Measurements from ENCODE around the gene SNX4. TPM values are rescaled to one million over a fixed set of nuclear protein-coding genes. Genes with fewer than 3 reads are reported as not detected.

The SNX4 gene
- total RNA-seq, 2 experiments from 2014 or later: 28.2 to 38.9 TPM

GRCh38 chr3:125515421-125515820, 4.6 kb downstream of the SNX4 start:
- Histone ChIP-seq H3K4me2 (ENCODE audit: low read length) (no peak overlapping the region), H3K36me3 (ENCODE audit: insufficient read depth, low read length) (peaks cover 39% of the 10 kb centered on the region), H3K79me2 (ENCODE audit: insufficient read depth, low read depth, low read length) (peaks cover 36% of the 10 kb centered on the region; the same call in 1 of the 2 replicates), H3K9me3 (ENCODE audit: low read length) (no peaks in the 10 kb centered on the region), H3K4me3 (ENCODE audit: low read depth, low read length, poor library complexity, severe bottlenecking) (no peak overlapping the region), H4K20me1 (ENCODE audit: insufficient read depth, low read length) (no peaks in the 10 kb centered on the region), H3K9me2 (ENCODE audit: insufficient read depth, low read length) (no peaks in the 10 kb centered on the region), H3K4me1 (ENCODE audit: insufficient read depth, low read length, poor library complexity, severe bottlenecking) (peaks cover 19% of the 10 kb centered on the region), H2AFZ (ENCODE audit: low read length) (no peak overlapping the region), H3K27ac (ENCODE audit: low read depth, low read length, poor library complexity, severe bottlenecking) (no peak overlapping the region)
- no peak for DNase-seq (ENCODE audit: low spot score)
- TF ChIP-seq CTCF (conservative IDR thresholded peaks at IDR 0.05; ENCODE audit: low read length) (no peak), EZH2phosphoT487 (IDR thresholded peaks at IDR 0.05; ENCODE audit: borderline replicate concordance, low read depth, low read length) (no peak)
- intact Hi-C loops (cut with micrococcal nuclease; ENCODE audit: unreplicated experiment): no loop called here
- ChIA-PET POLR2A (no interaction called here), CTCF (ENCODE audit: unreplicated experiment) (no interaction called here)
- BruUV-seq (replicated peaks): no TSS peak

DNA sequence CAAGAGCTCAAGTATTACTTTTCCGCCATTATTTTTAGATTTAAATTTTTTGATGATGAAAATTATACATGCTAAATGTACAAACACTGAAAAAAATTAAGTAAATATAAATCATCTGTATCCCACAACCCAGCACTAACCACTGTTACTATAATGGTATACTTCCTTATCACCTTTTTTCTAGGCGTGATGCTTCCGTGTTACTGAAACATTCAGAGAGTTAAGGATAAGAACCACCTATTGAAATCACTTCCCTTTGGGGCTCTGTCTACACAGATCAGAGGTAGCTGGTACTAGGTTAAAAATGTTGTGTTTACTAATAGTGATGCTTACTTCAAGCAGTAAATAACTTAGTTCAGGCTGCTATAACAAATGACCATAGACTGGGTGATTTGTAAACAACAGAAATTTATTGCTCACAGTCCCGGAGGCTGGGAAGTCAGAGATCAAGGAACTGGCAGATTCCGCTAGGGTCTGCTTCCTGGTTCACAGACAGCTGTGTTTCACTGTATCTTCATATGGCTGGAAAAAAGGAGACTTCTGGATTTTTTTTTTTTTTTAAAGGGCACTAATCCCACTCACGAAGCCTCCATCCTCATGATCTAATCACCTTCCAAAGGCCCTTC, 6.4 kb downstream of the SNX4 start:
- Histone ChIP-seq H3K4me1 (ENCODE audit: insufficient read depth, low read length, poor library complexity, severe bottlenecking) (peaks cover 15% of the 10 kb centered on the region), H3K9me2 (ENCODE audit: insufficient read depth, low read length) (no peaks in the 10 kb centered on the region), H3K4me3 (ENCODE audit: low read depth, low read length, poor library complexity, severe bottlenecking) (no peak overlapping the region), H3K36me3 (ENCODE audit: insufficient read depth, low read length) (peaks cover 53% of the 10 kb centered on the region), H3K27ac (ENCODE audit: low read depth, low read length, poor library complexity, severe bottlenecking) (no peak overlapping the region), H4K20me1 (ENCODE audit: insufficient read depth, low read length) (no peaks in the 10 kb centered on the region), H3K9me3 (ENCODE audit: low read length) (peaks cover 7% of the 10 kb centered on the region; the same call in 1 of the 2 replicates), H3K79me2 (ENCODE audit: insufficient read depth, low read depth, low read length) (peaks cover 26% of the 10 kb centered on the region; the same call in 1 of the 2 replicates), H2AFZ (ENCODE audit: low read length) (no peak overlapping the region), H3K4me2 (ENCODE audit: low read length) (no peak overlapping the region)
- TF ChIP-seq CTCF (conservative IDR thresholded peaks at IDR 0.05; ENCODE audit: low read length) (no peak), EZH2phosphoT487 (IDR thresholded peaks at IDR 0.05; ENCODE audit: borderline replicate concordance, low read depth, low read length) (no peak)
- DNase-seq (ENCODE audit: low spot score): no peak
- ChIA-PET POLR2A (interaction anchor here (0.7 to 1.2 kb wide), 2 partner anchors 13 to 270 kb away, joined by 4 to 7 read pairs; no protein-coding TSS in a partner anchor), CTCF (ENCODE audit: unreplicated experiment) (no interaction called here)
- no TSS peak for BruUV-seq (replicated peaks)
- intact Hi-C loops (cut with micrococcal nuclease; ENCODE audit: unreplicated experiment): no loop called here

Data from OCI-LY7 (cell line).